Right lobe of liver (tissue), 4 donors: Measurements from ENCODE around the gene UNC79.

Experiments used
- POLR2A ChIP-seq: fragments of 450-650 bp; IDR thresholded peaks from one replicate; pipeline ENCODE4 v1.6.1; 2017; ENCODE audit warnings: antibody characterized with exemption, mild to moderate bottlenecking
- TF ChIP-seq, protein P1 (sequence below), 4 donors: fragments of 200-600 bp in 3 of 4; fragments of 450-650 bp in 1 of 4; IDR thresholded peaks; one replicate each; pipeline versions ENCODE4 v1.5.1 to v1.8.0; 2016 to 2022; ENCODE audit warnings: antibody characterized with exemption in 4 of 4, mild to moderate bottlenecking in 2 of 4
- donor health status: DM: no; HTN: no; CAD: no.
- donor health status: DM: no; HTN: no; CAD: no.
- donor health status: DM: no; HTN: yes; CAD: no.

- no peak for TF ChIP-seq POLR2A
- TF ChIP-seq, protein P1, sequence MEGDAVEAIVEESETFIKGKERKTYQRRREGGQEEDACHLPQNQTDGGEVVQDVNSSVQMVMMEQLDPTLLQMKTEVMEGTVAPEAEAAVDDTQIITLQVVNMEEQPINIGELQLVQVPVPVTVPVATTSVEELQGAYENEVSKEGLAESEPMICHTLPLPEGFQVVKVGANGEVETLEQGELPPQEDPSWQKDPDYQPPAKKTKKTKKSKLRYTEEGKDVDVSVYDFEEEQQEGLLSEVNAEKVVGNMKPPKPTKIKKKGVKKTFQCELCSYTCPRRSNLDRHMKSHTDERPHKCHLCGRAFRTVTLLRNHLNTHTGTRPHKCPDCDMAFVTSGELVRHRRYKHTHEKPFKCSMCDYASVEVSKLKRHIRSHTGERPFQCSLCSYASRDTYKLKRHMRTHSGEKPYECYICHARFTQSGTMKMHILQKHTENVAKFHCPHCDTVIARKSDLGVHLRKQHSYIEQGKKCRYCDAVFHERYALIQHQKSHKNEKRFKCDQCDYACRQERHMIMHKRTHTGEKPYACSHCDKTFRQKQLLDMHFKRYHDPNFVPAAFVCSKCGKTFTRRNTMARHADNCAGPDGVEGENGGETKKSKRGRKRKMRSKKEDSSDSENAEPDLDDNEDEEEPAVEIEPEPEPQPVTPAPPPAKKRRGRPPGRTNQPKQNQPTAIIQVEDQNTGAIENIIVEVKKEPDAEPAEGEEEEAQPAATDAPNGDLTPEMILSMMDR (IDR thresholded peaks at IDR 0.05), result no peak
Observed at GRCh38 chr14:93702946-93703345, 272.2 kb downstream of the UNC79 start.
